Fibroblast of skin of left quadriceps (primary cell): ENCODE results near the gene ZNF774.
"Not testable (repeated sequence)": the region's sequence is repeated elsewhere in the genome, so short reads cannot be mapped to it uniquely, and the experiment has no call there.

Experiments
- DNase-seq, 2 experiments: peaks; one replicate each; pipeline ENCODE4 v3.0.0-alpha.2; 2013; ENCODE audit warnings: low read depth in 2 of 2

The ZNF774 gene

DNA sequence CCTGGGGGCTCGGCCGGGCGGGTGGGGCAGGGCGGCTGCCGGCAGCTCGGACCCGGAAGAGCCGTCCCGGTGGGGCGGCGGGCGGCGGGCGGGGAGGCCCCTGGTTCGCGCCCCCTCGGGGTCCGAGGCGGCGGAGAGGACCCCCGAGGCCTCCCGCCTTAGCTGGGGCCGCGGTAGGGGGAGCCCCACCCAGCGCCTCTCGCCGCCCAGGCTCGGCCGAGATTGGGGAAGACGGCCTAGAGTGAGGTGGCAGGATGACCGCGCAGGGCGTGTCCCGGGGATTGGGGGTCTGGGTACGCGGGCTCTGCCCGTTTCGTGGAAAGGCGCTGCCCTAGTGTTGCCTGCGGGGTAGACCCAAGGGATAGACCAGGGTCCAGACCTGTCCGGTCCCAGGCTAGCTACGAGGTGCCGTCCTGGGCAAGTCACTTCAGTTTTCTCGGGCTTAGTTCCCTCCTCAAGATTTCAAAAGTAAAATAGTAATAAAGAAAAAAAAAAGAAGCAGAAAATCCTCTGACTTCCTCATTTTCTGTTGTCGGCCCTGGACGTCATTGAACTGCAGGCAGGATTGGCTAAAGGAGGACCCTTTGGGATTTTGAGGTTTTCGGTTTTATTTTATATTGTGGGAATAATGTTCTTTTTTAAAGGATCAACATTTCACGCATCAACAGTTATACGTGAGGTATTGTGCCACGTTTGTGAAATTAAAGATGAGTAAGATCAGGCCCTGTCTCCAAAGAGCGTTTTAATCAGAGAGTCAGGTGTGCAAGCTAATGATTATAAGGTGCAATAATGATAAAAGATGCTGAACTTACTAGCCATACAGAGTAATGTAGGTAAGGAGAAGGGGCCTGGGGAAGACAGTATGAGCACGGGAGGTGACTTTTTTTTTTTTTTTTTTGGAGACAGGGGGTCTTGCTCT, 36.6 kb downstream of the ZNF774 start:
- no peak for DNase-seq

DNA sequence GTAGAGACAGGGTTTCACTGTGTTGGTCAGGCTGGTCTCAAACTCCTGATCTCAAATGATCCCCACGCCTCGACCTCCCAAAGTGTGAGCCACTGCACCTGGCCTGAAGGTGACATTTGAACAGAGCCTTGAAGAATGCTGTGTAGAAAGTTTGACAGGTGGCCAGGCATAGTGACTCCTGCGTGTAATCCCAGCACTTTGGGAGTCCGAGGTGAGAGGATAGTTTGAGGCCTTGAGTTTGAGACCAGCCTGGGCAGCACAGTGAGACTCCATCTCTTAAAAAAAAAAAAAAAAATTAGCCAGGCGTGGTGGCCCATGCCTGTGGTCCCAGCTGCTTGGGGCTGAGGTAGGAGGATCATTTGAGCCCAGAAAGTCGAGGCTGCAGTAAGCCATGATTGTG, 37.4 kb downstream of the ZNF774 start:
- DNase-seq = no peak

- no peak for DNase-seq
These were observed 41.0 kb downstream of the ZNF774 start for GRCh38 chr15:90393040-90393439.

- DNase-seq = no peak
These were observed 42.0 kb downstream of the ZNF774 start for GRCh38 chr15:90394074-90394473.

DNA sequence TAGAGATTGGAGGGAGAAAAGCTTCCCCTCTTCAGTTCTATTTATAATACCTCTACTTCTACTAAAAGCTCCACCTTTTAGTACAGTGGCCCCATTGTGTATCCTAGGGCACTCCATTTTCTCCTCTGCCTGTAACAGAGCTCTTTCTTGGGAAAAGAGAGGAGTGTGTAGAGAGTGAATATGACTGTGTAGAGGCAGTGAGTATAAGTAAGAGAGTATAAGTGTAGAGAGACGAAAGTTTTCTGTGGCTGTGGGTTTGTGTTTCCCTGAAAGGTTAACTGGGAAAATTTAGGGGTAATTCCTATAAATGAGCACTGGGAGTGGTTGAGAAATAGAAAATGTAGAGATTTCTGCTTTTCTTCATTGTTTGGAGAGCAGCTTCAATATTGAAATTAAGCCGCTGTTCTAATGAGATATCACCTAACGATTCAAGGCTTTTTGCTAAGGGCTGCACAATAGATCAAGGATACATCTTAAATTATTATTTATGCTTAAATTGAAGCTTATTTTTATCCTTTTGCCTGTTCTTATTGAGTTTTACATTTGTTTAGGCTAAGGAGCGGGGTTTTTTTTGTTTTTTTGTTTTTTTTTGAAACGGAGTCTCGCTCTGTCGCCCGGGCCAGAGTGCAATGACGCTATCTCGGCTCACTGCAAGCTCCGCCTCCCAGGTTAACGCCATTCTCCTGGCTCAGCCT, 42.8 kb downstream of the ZNF774 start:
- DNase-seq = no peak

DNA sequence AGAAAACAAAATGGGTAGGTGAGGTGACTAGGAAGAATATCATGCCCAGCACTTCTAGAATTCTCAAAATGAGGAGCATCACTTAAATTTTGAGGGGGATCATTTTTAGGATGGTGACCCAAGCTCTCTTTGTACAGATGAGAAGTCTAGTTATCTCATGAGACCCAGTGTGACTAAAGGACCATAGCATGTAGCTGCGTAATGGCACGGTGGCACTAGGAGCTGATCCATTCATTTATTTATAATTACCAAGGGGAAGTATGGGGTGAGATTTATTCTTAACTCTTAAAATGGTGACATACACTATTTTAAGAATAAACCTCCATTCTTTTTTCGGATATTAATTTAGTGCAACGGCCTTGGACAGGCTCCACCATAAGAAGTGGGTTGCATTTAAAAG, 44.2 kb downstream of the ZNF774 start:
- DNase-seq = no peak

DNA sequence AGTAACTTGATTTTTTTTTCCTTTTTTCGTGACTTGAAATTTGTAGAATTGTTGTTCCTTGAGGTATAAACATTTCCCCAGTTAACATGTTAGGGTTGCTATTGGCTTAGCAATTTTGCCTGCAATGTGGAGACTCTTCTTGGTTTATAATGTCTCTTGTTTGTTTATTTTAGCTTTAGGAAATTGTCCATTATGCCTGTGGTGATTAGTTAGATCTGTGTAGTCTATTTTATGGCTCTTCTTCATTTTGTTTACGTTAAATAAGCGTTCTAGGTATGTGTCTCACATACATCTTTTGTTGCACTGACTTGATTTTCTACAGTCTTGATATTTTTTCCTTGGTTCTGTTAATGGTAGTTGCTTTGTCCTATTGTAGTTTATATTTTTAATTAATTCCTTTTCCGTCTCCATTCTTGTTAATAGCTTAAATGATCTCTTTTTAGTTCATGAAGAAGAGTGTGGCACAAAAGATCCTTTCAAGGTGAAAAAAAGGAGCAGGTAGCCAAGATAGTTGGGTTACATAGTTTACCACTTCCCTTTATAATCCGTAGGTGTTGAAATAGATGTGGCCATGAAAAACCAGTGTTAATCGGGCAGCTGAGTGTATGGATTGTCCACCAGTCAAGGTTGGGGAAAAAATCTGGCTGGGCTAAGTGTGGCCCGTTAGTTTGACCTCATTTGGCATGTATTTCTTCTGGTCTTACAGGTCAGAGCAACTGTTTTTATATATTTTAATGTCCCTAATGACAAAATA, 48.1 kb downstream of the ZNF774 start:
- DNase-seq = no peak

- DNase-seq = peak; percentile 78 to 80
These were observed 48.8 kb downstream of the ZNF774 start for GRCh38 chr15:90400759-90401314.

- no peak for DNase-seq
These were observed 49.4 kb downstream of the ZNF774 start for GRCh38 chr15:90401495-90401894.

DNA sequence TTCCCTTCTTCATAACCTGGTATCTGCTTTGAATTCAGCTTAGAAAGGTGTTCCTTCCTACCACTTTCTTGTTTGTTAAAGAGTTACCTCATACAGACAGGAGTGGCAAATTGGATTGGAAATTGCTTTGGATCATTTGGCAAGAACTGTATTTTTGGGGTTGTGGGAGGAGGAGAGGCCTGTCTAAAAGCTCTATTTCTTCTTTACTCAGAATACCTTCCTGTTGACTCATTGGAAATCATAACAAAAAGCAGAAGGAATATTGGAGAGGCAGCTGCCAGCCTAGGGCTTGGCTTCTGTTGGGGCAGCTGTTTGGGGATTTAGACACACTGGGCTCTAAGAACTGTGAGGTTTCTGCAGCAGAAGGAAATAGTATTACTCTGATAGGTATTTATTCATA, 50.1 kb downstream of the ZNF774 start:
- peak; percentile 75 to 81 for DNase-seq

DNA sequence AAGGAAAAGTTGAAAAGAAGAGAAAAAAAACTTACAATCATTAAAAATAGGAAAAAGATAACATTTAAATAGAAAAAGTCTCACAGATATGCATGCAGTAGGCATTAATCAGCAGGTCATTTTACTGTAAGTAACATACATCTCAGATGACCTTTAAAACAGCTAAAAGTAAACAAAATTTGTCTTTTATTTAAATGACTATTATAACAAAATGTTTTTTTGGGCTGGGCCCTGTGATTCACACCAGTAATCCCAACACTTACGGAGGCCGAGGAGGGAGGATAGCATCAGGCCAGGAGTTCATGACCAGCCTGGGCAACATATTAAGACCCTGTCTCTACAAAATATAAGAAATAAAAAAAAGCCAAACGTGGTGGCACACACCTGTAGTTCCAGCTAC, 50.7 kb downstream of the ZNF774 start:
- DNase-seq = no peak

- no peak for DNase-seq
These were observed 53.0 kb downstream of the ZNF774 start for GRCh38 chr15:90405055-90405607.

DNA sequence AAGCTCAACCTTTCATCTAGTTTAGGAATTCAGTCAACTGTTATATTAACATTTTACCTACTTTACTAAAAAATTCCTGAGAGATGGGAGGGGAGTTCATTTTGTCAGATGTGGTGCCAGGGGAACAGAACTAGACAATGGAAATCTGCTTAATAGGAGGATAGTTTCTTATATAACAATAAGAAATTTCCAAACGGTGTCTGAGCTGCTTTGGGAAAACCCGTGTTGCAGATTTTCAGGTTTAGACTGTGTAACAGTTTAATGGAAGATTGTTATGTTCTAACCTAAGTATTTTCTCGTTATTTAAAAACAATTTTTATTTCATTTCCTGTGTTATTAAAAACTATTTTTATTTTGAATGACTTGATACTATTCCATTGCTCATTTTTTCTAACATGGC, 55.3 kb downstream of the ZNF774 start:
- DNase-seq = no peak

DNA sequence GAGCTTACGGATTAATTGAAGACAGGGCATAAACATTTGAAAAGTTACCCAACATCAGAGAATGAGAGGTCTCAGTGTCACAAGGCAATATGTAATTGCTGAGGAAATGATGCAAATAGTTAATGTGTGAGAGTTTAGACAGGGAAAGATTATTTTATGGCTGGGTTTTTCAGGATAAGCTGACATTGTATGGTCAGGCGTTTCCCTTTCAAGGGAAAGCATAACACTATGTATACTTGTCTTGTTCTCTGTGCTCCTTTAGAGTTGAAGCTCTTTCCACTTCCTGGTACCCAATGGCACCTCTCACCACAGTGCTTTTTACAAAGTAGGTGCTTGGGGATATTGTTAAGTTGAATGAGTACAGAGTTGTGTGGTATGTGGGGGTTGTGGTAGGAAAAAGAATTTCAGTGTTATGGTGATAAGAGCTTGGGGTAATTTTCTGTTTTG, 55.8 kb downstream of the ZNF774 start:
- DNase-seq = no peak

GRCh38 chr15:90408657-90409056, 56.6 kb downstream of the ZNF774 start:
- DNase-seq = no peak

- not testable (repeated sequence) for DNase-seq
These were observed 57.5 kb downstream of the ZNF774 start for GRCh38 chr15:90409587-90409986.

DNA sequence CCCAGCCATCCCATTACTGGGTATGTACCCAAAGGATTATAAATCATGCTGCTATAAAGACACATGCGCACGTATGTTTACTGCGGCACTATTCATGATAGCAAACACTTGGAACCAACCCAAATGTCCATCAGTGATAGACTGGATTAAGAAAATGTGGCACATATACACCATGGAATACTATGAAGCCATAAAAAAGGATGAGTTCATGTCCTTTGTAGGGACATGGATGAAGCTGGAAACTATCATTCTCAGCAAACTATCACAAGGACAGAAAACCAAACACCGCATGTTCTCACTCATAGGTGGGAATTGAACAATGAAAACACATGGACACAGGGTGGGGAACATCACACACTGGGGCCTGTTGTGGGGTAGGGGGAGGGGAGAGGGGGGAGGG, 58.2 kb downstream of the ZNF774 start:
- not testable (repeated sequence) for DNase-seq

DNA sequence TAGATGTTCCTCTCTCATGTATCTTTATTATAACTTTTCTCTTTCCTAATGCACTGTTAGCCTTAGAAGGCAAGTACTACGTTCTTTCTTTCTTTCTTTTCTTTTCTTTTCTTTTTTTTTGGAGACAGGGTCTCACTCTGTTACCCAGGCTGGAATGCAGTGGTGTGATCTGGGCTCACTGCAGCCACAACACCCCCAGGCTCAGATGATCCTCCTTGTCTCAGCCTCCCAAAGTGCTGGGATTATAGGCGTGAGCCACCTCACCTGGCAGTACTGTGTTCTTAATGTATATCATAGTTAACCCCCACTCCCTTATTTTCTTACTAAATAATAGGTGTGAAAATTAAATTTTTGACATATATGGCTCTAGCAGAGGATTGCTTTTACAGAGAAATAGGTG, 59.1 kb downstream of the ZNF774 start:
- DNase-seq = no peak
